ENCODE data around the gene PLD1. TPM values are rescaled to one million over a fixed set of nuclear protein-coding genes. Genes with fewer than 3 reads are reported as not detected.
A peak's percentile ranks its signal among the peaks of the same experiment; 100 is the strongest.
"Not testable (repeated sequence)": the region's sequence is repeated elsewhere in the genome, so short reads cannot be mapped to it uniquely, and the experiment has no call there.

PLD1 gene
- total RNA-seq, 1 donor: 18.1 TPM

DNA sequence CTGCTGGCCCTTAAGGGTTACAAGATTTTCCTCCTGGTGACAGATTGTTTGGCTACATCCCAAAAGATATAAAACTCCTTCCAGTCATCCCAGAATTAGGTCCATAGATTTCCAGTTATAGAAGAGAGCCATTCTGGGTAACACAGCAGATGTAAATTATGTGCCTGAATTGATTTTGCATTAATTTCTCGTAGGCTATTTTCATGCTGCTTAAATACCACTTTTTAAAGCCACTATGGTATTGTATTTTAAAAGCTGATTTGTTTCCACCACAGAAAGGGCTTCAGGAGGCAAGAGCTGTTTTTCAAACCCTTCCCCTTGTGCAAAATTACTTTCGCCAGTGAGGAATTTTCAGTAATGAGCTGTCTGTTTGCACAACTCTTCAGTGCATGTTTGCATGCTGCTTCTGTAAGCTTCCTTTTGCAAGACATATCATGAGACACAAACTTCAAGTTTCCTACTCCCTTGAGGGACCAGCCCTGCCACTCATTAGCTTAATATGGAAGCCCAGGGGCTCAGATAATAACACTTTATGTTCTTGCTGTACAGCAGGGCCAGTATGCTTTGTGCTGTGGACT lies 244.7 kb downstream of the PLD1 start:
- Histone ChIP-seq H3K36me3 (ENCODE audit: insufficient read depth, low read length) (no peaks in the 10 kb centered on the region), H3K27ac (ENCODE audit: low read depth, low read length) (no peak overlapping the region), H2AFZ (ENCODE audit: low read length) (no peak overlapping the region), H3K4me1 (ENCODE audit: insufficient read depth, low read length) (peaks cover 9% of the 10 kb centered on the region), H3K9me3 (ENCODE audit: low read depth, low read length) (no peaks in the 10 kb centered on the region), H4K20me1 (ENCODE audit: insufficient read depth, low read length) (no peaks in the 10 kb centered on the region), H3K4me2 (ENCODE audit: insufficient read depth, low read length) (no peak overlapping the region), H3K27me3 (ENCODE audit: insufficient read depth, low read length) (peaks cover 4% of the 10 kb centered on the region), H3K4me3 (ENCODE audit: insufficient read depth, low read length) (no peak overlapping the region), H3K79me2 (ENCODE audit: insufficient read depth, low read length) (no peaks in the 10 kb centered on the region)
- TF ChIP-seq, protein P1, sequence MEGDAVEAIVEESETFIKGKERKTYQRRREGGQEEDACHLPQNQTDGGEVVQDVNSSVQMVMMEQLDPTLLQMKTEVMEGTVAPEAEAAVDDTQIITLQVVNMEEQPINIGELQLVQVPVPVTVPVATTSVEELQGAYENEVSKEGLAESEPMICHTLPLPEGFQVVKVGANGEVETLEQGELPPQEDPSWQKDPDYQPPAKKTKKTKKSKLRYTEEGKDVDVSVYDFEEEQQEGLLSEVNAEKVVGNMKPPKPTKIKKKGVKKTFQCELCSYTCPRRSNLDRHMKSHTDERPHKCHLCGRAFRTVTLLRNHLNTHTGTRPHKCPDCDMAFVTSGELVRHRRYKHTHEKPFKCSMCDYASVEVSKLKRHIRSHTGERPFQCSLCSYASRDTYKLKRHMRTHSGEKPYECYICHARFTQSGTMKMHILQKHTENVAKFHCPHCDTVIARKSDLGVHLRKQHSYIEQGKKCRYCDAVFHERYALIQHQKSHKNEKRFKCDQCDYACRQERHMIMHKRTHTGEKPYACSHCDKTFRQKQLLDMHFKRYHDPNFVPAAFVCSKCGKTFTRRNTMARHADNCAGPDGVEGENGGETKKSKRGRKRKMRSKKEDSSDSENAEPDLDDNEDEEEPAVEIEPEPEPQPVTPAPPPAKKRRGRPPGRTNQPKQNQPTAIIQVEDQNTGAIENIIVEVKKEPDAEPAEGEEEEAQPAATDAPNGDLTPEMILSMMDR (IDR thresholded peaks at IDR 0.05; ENCODE audit: extremely low read depth, low read depth, low read length): no peak
- peak; percentile 52 for DNase-seq (ENCODE audit: insufficient read length, low spot score, missing footprints)

DNA sequence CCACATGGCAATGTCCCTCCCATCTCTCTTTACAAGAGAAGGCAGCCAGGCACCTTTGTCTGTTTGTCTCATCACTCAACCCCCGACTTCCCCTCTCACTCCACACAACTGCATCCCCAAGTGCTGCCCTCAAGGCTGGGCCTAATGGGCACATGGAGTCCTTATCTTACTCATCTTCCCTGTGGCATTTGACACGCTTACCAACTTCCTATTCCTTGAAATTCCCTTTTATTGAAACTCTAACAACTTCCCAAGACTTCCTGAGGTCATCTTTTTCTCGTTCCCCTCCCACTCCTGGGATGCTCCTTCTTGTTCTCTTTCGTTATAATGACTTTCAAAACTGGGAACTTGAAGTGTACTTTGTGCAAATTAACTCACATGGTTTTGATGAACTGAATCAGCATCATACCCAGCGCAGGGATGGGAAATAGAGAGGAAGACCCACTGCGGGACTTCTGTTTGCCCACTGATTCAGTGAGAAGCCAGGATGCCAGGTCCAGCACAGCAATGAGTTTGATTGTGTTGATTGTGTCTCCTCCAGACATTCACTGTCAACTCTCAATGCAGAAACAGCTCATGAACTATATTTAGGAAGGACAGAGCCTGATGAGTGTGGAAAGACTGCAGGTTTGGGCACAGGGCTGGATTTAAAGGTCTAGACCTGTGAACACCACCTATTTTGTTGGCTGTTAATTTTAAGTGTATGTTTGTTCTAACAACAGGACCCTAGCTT lies 245.4 kb downstream of the PLD1 start:
- Histone ChIP-seq H3K4me3 (ENCODE audit: insufficient read depth, low read length) (no peak overlapping the region), H3K27ac (ENCODE audit: low read depth, low read length) (no peak overlapping the region), H4K20me1 (ENCODE audit: insufficient read depth, low read length) (no peaks in the 10 kb centered on the region), H3K4me1 (ENCODE audit: insufficient read depth, low read length) (peaks cover 9% of the 10 kb centered on the region), H3K79me2 (ENCODE audit: insufficient read depth, low read length) (no peaks in the 10 kb centered on the region), H3K36me3 (ENCODE audit: insufficient read depth, low read length) (no peaks in the 10 kb centered on the region), H3K27me3 (ENCODE audit: insufficient read depth, low read length) (peaks cover 1% of the 10 kb centered on the region), H3K4me2 (ENCODE audit: insufficient read depth, low read length) (no peak overlapping the region), H2AFZ (ENCODE audit: low read length) (no peak overlapping the region), H3K9me3 (ENCODE audit: low read depth, low read length) (no peaks in the 10 kb centered on the region)
- TF ChIP-seq, protein P1 (IDR thresholded peaks at IDR 0.05; ENCODE audit: extremely low read depth, low read depth, low read length): no peak
- DNase-seq (ENCODE audit: insufficient read length, low spot score, missing footprints): no peak

DNA sequence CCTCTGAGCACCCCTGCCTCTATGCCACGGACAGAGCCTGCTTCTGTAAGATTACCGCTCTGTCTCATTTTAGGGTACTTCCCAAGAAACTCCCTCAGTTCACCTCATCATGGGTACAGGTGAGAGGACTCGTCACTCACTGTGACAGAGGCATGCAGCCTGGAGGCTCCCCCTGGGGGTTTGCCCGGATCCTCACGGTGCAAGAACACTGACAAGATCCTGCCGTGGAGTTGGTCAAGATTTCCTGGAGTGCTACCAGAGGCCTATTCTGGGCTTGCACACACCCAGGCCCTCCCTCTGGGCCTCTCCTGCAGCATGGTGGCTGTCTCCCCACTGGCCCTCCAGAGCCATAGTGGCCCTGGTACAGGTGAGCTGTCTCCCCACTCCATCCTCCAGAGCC lies 247.0 kb downstream of the PLD1 start:
- H3K36me3 ChIP-seq (ENCODE audit: insufficient read depth, low read length): no peaks in the 10 kb centered on the region

DNA sequence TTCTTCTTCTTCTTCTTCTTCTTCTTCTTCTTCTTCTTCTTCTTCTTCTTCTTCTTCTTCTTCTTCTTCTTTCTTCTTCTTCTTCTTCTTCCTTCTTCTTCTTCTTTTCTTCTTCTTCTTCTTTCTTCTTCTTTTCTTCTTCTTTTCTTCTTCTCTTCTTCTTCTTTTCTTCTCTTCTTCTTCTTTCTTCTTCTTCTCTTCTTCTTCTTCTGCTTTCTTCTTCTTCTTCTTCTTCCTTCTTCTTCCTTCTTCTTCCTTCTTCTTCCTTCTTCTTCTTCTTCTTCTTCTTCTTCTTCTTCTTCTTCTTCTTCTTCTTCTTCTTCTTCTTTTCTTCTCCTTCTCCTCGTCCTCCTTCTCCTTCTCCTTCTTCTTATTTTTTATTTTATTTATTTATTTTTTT lies 247.8 kb downstream of the PLD1 start:
- H4K20me1 ChIP-seq (ENCODE audit: insufficient read depth, low read length); H3K4me2 ChIP-seq (ENCODE audit: insufficient read depth, low read length); H3K4me1 ChIP-seq (ENCODE audit: insufficient read depth, low read length); H3K27ac ChIP-seq (ENCODE audit: low read depth, low read length); H2AFZ ChIP-seq (ENCODE audit: low read length); H3K27me3 ChIP-seq (ENCODE audit: insufficient read depth, low read length); H3K79me2 ChIP-seq (ENCODE audit: insufficient read depth, low read length); H3K4me3 ChIP-seq (ENCODE audit: insufficient read depth, low read length); DNase-seq (ENCODE audit: insufficient read length, low spot score, missing footprints); H3K36me3 ChIP-seq (ENCODE audit: insufficient read depth, low read length); H3K9me3 ChIP-seq (ENCODE audit: low read depth, low read length): not testable (repeated sequence)

More for the DNA sequence above, 247.0 kb downstream of the PLD1 start:
- Histone ChIP-seq H3K79me2 (ENCODE audit: insufficient read depth, low read length) (no peaks in the 10 kb centered on the region), H3K4me3 (ENCODE audit: insufficient read depth, low read length) (no peak overlapping the region), H2AFZ (ENCODE audit: low read length) (no peak overlapping the region), H3K9me3 (ENCODE audit: low read depth, low read length) (no peaks in the 10 kb centered on the region), H3K27me3 (ENCODE audit: insufficient read depth, low read length) (no peaks in the 10 kb centered on the region), H3K4me1 (ENCODE audit: insufficient read depth, low read length) (peaks cover 6% of the 10 kb centered on the region), H3K4me2 (ENCODE audit: insufficient read depth, low read length) (no peak overlapping the region), H3K27ac (ENCODE audit: low read depth, low read length) (no peak overlapping the region), H4K20me1 (ENCODE audit: insufficient read depth, low read length) (no peaks in the 10 kb centered on the region)
- TF ChIP-seq, protein P1 (IDR thresholded peaks at IDR 0.05; ENCODE audit: extremely low read depth, low read depth, low read length): no peak
- no peak for DNase-seq (ENCODE audit: insufficient read length, low spot score, missing footprints)

All from osteoblast (primary cell).